IMR-90 (cell line): ENCODE results near the gene CACNG6. TPM values are rescaled to one million over a fixed set of nuclear protein-coding genes. Genes with fewer than 3 reads are reported as not detected.

Source experiments
- ATAC-seq: fragments of 200-7000 bp; cut with Tn5 transposase; 2 replicates; pipeline ENCODE4 v1.9.1; 2020; ENCODE audit warnings: low read depth, mild to moderate bottlenecking, moderate library complexity
- BruUV-seq: library from RNA; stranded (reverse); fragments of 400-500 nt; replicated peaks from 2 replicates; lab custom pipeline; 2021; lab: Mats Ljungman, UMichigan
- CTCF ChIA-PET: fragments of 300-600 bp; formaldehyde crosslinking; extraction: SDS; loops from one replicate; lab custom pipeline; 2021; ENCODE audit warnings: antibody characterized with exemption; lab: Yijun Ruan, JAX
- POLR2A ChIA-PET: fragments of 300-600 bp; sonication (Branson Sonifier 250); formaldehyde crosslinking; loops from one replicate; lab custom pipeline; 2022; ENCODE audit warnings: antibody characterized with exemption; ENCODE audit not compliant: unreplicated experiment; lab: Charles Lee
- DNase-seq: peaks from one replicate; pipeline ENCODE4 v3.0.0; 2013
- H2AFZ ChIP-seq: replicated peaks from 2 replicates; pipeline ENCODE3; 2013; ENCODE audit warnings: low read length, mild to moderate bottlenecking; ENCODE audit not compliant: poor library complexity
- H2AK5ac ChIP-seq: 2 replicates; pipeline ENCODE4 v1.6.1; 2013; ENCODE audit warnings: low read depth, low read length, inconsistent platforms
- H2AK9ac ChIP-seq: replicated peaks from 2 replicates; pipeline ENCODE3; 2013; ENCODE audit warnings: mild to moderate bottlenecking, low read depth, low read length, moderate library complexity; ENCODE audit not compliant: poor library complexity
- H2BK120ac ChIP-seq: 2 replicates; pipeline ENCODE4 v1.6.1; 2013; ENCODE audit warnings: low read depth, low read length, inconsistent platforms
- H2BK15ac ChIP-seq: 3 replicates; pipeline ENCODE4 v1.6.1; 2013; ENCODE audit warnings: low read depth, low read length, inconsistent platforms
- H2BK20ac ChIP-seq: 2 replicates; pipeline ENCODE4 v1.6.1; 2013; ENCODE audit warnings: low read depth, mild to moderate bottlenecking, inconsistent platforms, low read length, moderate library complexity
- H2BK5ac ChIP-seq: 2 replicates; pipeline ENCODE4 v1.6.1; 2013; ENCODE audit warnings: mild to moderate bottlenecking, low read depth, low read length, inconsistent platforms; ENCODE audit not compliant: poor library complexity, severe bottlenecking
- H3K14ac ChIP-seq: replicated peaks from 2 replicates; pipeline ENCODE4 v1.6.1; 2013; ENCODE audit warnings: low read depth, low read length, inconsistent platforms
- H3K18ac ChIP-seq: 2 replicates; pipeline ENCODE4 v1.6.1; 2013; ENCODE audit warnings: low read depth, low read length, control low read depth
- H3K23ac ChIP-seq: 2 replicates; pipeline ENCODE4 v1.6.1; 2013; ENCODE audit warnings: low read depth, low read length, inconsistent platforms
- H3K27ac ChIP-seq: 2 replicates; pipeline ENCODE4 v1.5.1; 2013; ENCODE audit warnings: mild to moderate bottlenecking, control low read depth, low read length; ENCODE audit not compliant: insufficient read depth
- H3K27me3 ChIP-seq: 2 replicates; pipeline ENCODE4 v1.6.1; 2013; ENCODE audit warnings: low read length; ENCODE audit not compliant: control insufficient read depth, insufficient read depth
- H3K36me3 ChIP-seq: 2 replicates; pipeline ENCODE4 v1.6.1; 2013; ENCODE audit warnings: low read length, mixed read lengths; ENCODE audit not compliant: control insufficient read depth, insufficient read depth
- H3K4ac ChIP-seq: 2 replicates; pipeline ENCODE4 v1.6.1; 2013; ENCODE audit warnings: low read depth, low read length, inconsistent platforms
- H3K4me1 ChIP-seq: 2 replicates; pipeline ENCODE4 v1.6.1; 2013; ENCODE audit warnings: low read length, mixed read lengths; ENCODE audit not compliant: control insufficient read depth, insufficient read depth
- H3K4me2 ChIP-seq: 2 replicates; pipeline ENCODE4 v1.6.1; 2013; ENCODE audit warnings: low read depth, mild to moderate bottlenecking, control low read depth, low read length, moderate library complexity
- H3K4me3 ChIP-seq: 2 replicates; pipeline ENCODE4 v1.5.1; 2013; ENCODE audit warnings: low read depth, mild to moderate bottlenecking, control low read depth, low read length, moderate library complexity; ENCODE audit not compliant: insufficient read depth
- H3K56ac ChIP-seq: 2 replicates; pipeline ENCODE4 v1.6.1; 2013; ENCODE audit warnings: low read length, inconsistent platforms; ENCODE audit not compliant: insufficient read depth; ENCODE audit errors: extremely low read depth
- H3K79me1 ChIP-seq, 2 experiments: 2 replicates each; pipeline ENCODE4 v1.6.1; 2013; ENCODE audit warnings: low read length in 2 of 2, inconsistent platforms in 1 of 2, low read depth in 1 of 2
- H3K9ac ChIP-seq: 2 replicates; pipeline ENCODE4 v1.6.1; 2013; ENCODE audit warnings: low read depth, low read length, control low read depth
- H3K9me1 ChIP-seq: 2 replicates; pipeline ENCODE4 v1.6.1; 2013; ENCODE audit warnings: low read length, inconsistent platforms; ENCODE audit not compliant: insufficient read depth
- H3K9me3 ChIP-seq: 2 replicates; pipeline ENCODE4 v1.6.1; 2013; ENCODE audit warnings: low read length; ENCODE audit not compliant: control insufficient read depth, insufficient read depth
- H4K20me1 ChIP-seq: 2 replicates; pipeline ENCODE4 v1.6.1; 2013; ENCODE audit warnings: low read length, inconsistent platforms; ENCODE audit not compliant: insufficient read depth
- H4K5ac ChIP-seq: 2 replicates; pipeline ENCODE4 v1.6.1; 2013; ENCODE audit warnings: mild to moderate bottlenecking, low read depth, low read length, control low read depth
- H4K8ac ChIP-seq, 2 experiments: 2 replicates each; pipeline ENCODE4 v1.6.1; 2013; ENCODE audit warnings: low read depth in 2 of 2, low read length in 2 of 2, control low read depth in 1 of 2, inconsistent platforms in 1 of 2
- H4K91ac ChIP-seq: 2 replicates; pipeline ENCODE4 v1.6.1; 2013; ENCODE audit warnings: low read depth, low read length, inconsistent platforms; ENCODE audit not compliant: insufficient read depth
- BHLHE40 ChIP-seq: fragments of 150-350 bp; IDR thresholded peaks from 2 replicates; pipeline ENCODE4 v1.6.1; 2016; ENCODE audit warnings: mild to moderate bottlenecking, low read depth, low read length
- CEBPB ChIP-seq: IDR thresholded peaks from 2 replicates; pipeline ENCODE4 v1.6.1; 2012; ENCODE audit warnings: low read depth, low read length, improper control_type of control experiment
- CHD1 ChIP-seq: IDR thresholded peaks from 2 replicates; pipeline ENCODE4 v1.6.1; 2012; ENCODE audit warnings: low read depth, low read length, improper control_type of control experiment
- ELK1 ChIP-seq: fragments of 150-350 bp; IDR thresholded peaks from 2 replicates; pipeline ENCODE4 v1.6.1; 2016; ENCODE audit warnings: low read depth, mild to moderate bottlenecking, low read length, moderate library complexity, borderline replicate concordance
- FOS ChIP-seq: fragments of 150-350 bp; IDR thresholded peaks from 2 replicates; pipeline ENCODE4 v1.6.1; 2016; ENCODE audit warnings: low read depth, low read length
- MAFK ChIP-seq: IDR thresholded peaks from 2 replicates; pipeline ENCODE4 v1.6.1; 2012; ENCODE audit warnings: low read depth, low read length, improper control_type of control experiment
- MAZ ChIP-seq: IDR thresholded peaks from 2 replicates; pipeline ENCODE4 v1.6.1; 2012; ENCODE audit warnings: low read depth, mild to moderate bottlenecking, low read length, improper control_type of control experiment, moderate library complexity, borderline replicate concordance
- MXI1 ChIP-seq: IDR thresholded peaks from 2 replicates; pipeline ENCODE4 v1.6.1; 2012; ENCODE audit warnings: low read depth, mild to moderate bottlenecking, low read length, moderate library complexity, borderline replicate concordance
- NFE2L2 ChIP-seq: fragments of 150-350 bp; IDR thresholded peaks from 2 replicates; pipeline ENCODE4 v1.6.1; 2016; ENCODE audit warnings: low read depth, mild to moderate bottlenecking, low read length
- POLR2A ChIP-seq: IDR thresholded peaks from 2 replicates; pipeline ENCODE4 v1.6.1; 2012; ENCODE audit warnings: mild to moderate bottlenecking, low read depth, low read length
- RAD21 ChIP-seq: IDR thresholded peaks from 2 replicates; pipeline ENCODE4 v1.6.1; 2012; ENCODE audit warnings: low read length, improper control_type of control experiment
- RCOR1 ChIP-seq: IDR thresholded peaks from 2 replicates; pipeline ENCODE4 v1.6.1; 2012; ENCODE audit warnings: mild to moderate bottlenecking, low read length, improper control_type of control experiment; ENCODE audit not compliant: insufficient replicate concordance
- RFX5 ChIP-seq: IDR thresholded peaks from 2 replicates; pipeline ENCODE4 v1.8.0; 2012; ENCODE audit warnings: low read depth, mild to moderate bottlenecking, low read length, moderate library complexity
- SMC3 ChIP-seq: fragments of 150-350 bp; IDR thresholded peaks from 2 replicates; pipeline ENCODE4 v1.6.1; 2016; ENCODE audit warnings: low read depth, mild to moderate bottlenecking, antibody characterized with exemption, low read length, moderate library complexity
- WGBS, 2 experiments: methylation state at CpG; one replicate each; pipeline versions ENCODE4 v1.1.5 to v1.1.7; 2013; ENCODE audit warnings: missing lambda C conversion rate in 2 of 2; ENCODE audit not compliant: insufficient read length in 1 of 2; ENCODE audit errors: extremely low coverage in 2 of 2; 5-methylcytosine and 5-hydroxymethylcytosine counted together
- dilution Hi-C: fragments of 300-500 bp; cut with HindIII; formaldehyde crosslinking; loops from one replicate; pipeline ENCODE4 v1.14.3; 2018; ENCODE audit warnings: low sequenced_read_pairs; ENCODE audit not compliant: unreplicated experiment
- in situ Hi-C: fragments of 300-500 bp; cut with MboI; formaldehyde crosslinking; loops from 3 replicates; pipeline ENCODE4 v1.14.3; 2019; ENCODE audit warnings: low sequenced_read_pairs, inconsistent platforms, mixed read lengths
- intact Hi-C: fragments of 100-400 bp; cut with micrococcal nuclease; formaldehyde crosslinking; loops from 2 replicates; pipeline ENCODE4 v1.10.0; 2022
- polyA plus RNA-seq, 3 experiments: library from polyadenylated mRNA; depleted of rRNA; stranded (reverse); fragments of >200 nt; gene quantifications; 2 replicates each; pipeline ENCODE4 v1.2.3, GENCODE V29; 2012; ENCODE audit warnings: low replicate concordance in 1 of 3
- total RNA-seq: library from RNA; depleted of rRNA; stranded (reverse); fragments of >200 nt; gene quantifications from 2 replicates; pipeline ENCODE4 v1.2.3, GENCODE V29; 2012
- TF ChIP-seq, protein P1 (sequence below): fragments of 150-350 bp; IDR thresholded peaks from 2 replicates; pipeline ENCODE4 v1.6.1; 2017; ENCODE audit warnings: mild to moderate bottlenecking, antibody characterized with exemption, low read length, low read depth
- TF ChIP-seq, protein P2 (sequence below): conservative IDR thresholded peaks from 2 replicates; pipeline ENCODE4 v1.5.1; 2012; ENCODE audit warnings: mild to moderate bottlenecking, low read depth, low read length, improper control_type of control experiment

Gene CACNG6
- total and polyA plus RNA-seq, 2 of the 4 experiments (the other 2 are of a cell fraction): not detected

- no peak overlapping the region for H3K23ac ChIP-seq
- H3K27me3 ChIP-seq: peaks cover 69% of the 10 kb centered on the region
- no peaks in the 10 kb centered on the region for H3K79me1 ChIP-seq
- WGBS, 2 experiments: 8% methylated on average over 4 of the region's 8 CpGs; no CpG with 5 or more reads in 1 of the 2 experiments
- H3K27ac ChIP-seq: no peak overlapping the region
- H3K4me2 ChIP-seq: no peak overlapping the region
- no TSS peak for BruUV-seq
- no peaks in the 10 kb centered on the region for H4K20me1 ChIP-seq
- no peak overlapping the region; the same call in 1 of the 2 replicates for H3K4me3 ChIP-seq
- no peak overlapping the region for H2BK5ac ChIP-seq
- no peak overlapping the region for H4K5ac ChIP-seq
- no peak overlapping the region for H4K91ac ChIP-seq
- H2AFZ ChIP-seq: no peak overlapping the region
- no peak overlapping the region for H2AK9ac ChIP-seq
- ChIA-PET POLR2A (no interaction called here), CTCF (no interaction called here)
- no peak overlapping the region for H2BK20ac ChIP-seq
- no peak overlapping the region for H4K8ac ChIP-seq
- no peak overlapping the region for H2BK15ac ChIP-seq
- H3K9ac ChIP-seq: no peak overlapping the region
- no peak overlapping the region for H2AK5ac ChIP-seq
- in situ Hi-C loops: no loop called here
- no peak overlapping the region for H3K4ac ChIP-seq
- H3K9me1 ChIP-seq: no peaks in the 10 kb centered on the region
- no peak overlapping the region for H3K56ac ChIP-seq
- ATAC-seq (no peak), DNase-seq (no peak)
- no peaks in the 10 kb centered on the region; the same call in 1 of the 2 replicates for H3K9me3 ChIP-seq
- H2BK120ac ChIP-seq: no peak overlapping the region
- intact Hi-C loops: no loop called here
- TF ChIP-seq NFE2L2 (no peak), RAD21 (no peak), POLR2A (no peak), CEBPB (no peak), MXI1 (no peak), MAZ (no peak), BHLHE40 (no peak), SMC3 (no peak), FOS (no peak), MAFK (no peak), RFX5 (no peak), ELK1 (no peak), RCOR1 (no peak), CHD1 (no peak)
- TF ChIP-seq, protein P1, sequence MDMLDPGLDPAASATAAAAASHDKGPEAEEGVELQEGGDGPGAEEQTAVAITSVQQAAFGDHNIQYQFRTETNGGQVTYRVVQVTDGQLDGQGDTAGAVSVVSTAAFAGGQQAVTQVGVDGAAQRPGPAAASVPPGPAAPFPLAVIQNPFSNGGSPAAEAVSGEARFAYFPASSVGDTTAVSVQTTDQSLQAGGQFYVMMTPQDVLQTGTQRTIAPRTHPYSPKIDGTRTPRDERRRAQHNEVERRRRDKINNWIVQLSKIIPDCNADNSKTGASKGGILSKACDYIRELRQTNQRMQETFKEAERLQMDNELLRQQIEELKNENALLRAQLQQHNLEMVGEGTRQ: no peak
- TF ChIP-seq, protein P2, sequence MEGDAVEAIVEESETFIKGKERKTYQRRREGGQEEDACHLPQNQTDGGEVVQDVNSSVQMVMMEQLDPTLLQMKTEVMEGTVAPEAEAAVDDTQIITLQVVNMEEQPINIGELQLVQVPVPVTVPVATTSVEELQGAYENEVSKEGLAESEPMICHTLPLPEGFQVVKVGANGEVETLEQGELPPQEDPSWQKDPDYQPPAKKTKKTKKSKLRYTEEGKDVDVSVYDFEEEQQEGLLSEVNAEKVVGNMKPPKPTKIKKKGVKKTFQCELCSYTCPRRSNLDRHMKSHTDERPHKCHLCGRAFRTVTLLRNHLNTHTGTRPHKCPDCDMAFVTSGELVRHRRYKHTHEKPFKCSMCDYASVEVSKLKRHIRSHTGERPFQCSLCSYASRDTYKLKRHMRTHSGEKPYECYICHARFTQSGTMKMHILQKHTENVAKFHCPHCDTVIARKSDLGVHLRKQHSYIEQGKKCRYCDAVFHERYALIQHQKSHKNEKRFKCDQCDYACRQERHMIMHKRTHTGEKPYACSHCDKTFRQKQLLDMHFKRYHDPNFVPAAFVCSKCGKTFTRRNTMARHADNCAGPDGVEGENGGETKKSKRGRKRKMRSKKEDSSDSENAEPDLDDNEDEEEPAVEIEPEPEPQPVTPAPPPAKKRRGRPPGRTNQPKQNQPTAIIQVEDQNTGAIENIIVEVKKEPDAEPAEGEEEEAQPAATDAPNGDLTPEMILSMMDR: no peak
- H3K4me1 ChIP-seq: no peaks in the 10 kb centered on the region
- no peak overlapping the region for H3K18ac ChIP-seq
- no peaks in the 10 kb centered on the region for H3K36me3 ChIP-seq
- no peak overlapping the region for H3K14ac ChIP-seq
- dilution Hi-C loops: no loop called here
Observed at GRCh38 chr19:53960886-53961285, 30.6 kb upstream of the CACNG6 start.
